ENCODE results near the gene IQCF6.
"Not testable (repeated sequence)": the region's sequence is repeated elsewhere in the genome, so short reads cannot be mapped to it uniquely, and the experiment has no call there.

IQCF6 gene

DNA sequence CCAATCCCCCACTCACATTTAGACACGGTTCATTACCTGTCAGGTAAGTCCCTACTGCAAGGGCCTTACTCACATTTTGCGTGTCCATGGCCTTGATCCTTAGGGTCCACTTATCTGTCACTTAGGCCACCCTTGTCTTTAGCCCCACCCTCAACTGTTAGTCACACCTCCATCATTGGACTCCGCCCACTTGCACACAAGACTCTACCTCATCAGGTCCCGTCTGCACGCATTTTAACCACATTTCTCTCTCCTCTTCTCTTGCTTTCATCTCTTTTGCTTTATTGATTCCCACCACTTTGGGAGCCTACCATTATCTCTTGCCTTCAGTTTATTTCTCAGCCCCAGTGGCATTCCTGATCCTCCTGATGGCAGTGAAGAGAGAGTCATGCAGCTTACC is at the start of gene IQCF6:
TSS of gene IQCF6 (minus strand) at position 101 of the 400 bp plus-strand sequence. CDS start at position 88, 13 bp downstream.
- no peak for DNase-seq

DNA sequence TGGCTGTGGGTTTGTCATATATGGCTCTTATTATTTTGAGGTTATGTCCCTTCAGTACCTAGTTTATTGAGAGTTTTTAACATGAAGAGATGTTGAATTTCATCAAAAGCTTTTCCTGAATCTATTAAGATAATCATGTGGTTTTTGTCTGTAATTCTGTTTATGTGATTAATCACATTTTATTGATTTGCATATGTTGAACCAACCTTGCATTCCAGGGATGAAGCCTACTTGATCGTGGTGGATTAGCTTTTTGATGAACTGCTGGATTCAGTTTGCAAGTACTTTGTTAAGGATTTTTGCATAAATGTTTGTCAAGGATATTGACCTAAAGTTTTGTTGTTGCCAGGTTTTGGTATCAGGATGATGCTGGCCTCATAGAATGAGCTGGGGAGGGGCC is 49.3 kb upstream of the IQCF6 start:
- DNase-seq = no peak

DNA sequence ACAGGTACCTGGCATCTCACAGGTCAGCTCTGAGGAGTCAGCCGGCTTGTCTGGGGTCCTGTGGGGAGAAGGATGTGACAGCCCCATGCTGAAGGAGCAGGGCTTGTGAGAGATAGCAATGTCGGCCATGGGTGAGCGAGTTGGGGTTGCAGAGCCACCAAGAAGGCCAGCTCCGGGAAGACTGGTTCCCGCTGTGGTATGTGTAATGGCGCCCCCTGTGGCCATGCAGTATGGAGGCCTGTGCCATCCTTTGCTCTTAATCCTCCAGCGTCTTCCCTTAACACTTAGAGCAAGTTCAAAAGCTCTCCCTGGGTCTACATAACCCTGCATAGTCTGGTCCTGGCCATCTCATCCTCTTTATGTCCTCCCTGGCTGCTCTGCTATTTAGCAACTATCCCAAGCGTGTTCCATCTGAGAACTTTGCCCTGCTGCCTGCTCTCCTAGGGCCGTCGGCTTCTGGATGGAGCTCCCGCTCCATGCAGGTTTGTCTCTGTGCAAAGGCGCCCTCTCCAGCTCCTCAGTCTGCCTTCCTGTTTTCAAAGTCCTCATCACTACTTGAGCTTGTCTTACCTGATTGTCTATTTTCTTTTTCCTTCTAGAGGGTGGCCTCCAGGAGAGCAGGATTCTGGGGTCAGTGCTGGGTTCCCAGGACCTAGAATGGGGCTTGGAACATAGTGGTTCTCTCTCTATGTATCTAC is 40.8 kb upstream of the IQCF6 start:
- no peak for DNase-seq

DNA sequence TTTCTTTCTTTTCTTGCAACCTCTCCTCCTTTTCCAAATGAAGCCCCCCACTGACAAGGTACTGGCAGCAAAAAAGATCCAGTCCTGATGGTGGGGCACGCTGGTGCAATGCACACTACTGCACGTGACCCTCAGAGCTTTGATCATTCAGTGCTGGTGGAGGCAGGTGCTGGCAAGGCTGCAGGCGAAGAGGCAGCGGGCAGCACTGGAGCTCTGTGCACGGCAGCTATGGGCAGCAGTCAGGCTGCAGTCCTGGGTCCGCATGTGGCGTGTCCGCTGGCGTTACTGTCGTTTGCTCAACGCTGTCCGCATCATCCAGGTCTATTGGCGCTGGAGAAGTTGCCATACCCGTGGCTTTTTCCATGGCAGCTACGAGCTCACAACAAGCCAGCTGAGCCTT is 40.1 kb upstream of the IQCF6 start:
- no peak for DNase-seq

DNA sequence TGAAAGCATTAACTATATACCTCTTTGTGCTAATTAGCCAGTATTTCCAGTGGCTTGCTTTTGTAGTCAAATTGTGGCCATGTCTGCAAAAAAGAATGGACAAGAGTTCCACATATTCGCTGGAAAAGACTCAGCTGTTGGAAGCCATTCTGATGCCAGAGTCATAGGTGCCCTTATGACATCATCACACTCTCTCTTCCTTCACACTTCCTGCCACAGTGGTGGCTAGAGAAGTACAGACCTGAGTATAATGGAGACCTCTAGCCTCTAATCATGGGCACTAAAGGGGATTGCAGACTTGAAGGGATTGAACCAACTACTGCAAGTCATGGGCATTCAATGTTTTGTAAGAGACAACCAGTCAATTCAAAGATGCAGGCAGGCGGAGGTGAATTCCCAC is 38.3 kb upstream of the IQCF6 start:
- no peak for DNase-seq

DNA sequence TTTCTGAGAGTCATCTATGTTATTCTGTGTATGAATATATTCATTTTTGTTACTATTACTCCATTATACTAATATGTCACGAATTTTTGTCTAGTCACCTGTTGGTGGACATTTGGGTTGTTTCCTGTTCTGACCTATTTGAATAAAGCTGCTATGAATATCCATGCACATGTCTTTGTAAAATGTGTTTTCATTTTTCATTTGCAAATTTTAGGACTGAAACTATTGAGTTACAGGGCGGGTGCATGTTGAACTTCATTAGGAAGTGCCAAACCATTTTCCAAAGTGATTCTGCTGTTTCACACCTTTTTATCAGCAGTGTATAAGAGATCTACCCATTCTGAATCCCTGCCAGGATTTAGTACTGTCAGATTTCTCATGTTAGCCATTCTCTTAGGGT is 37.7 kb upstream of the IQCF6 start:
- no peak for DNase-seq

DNA sequence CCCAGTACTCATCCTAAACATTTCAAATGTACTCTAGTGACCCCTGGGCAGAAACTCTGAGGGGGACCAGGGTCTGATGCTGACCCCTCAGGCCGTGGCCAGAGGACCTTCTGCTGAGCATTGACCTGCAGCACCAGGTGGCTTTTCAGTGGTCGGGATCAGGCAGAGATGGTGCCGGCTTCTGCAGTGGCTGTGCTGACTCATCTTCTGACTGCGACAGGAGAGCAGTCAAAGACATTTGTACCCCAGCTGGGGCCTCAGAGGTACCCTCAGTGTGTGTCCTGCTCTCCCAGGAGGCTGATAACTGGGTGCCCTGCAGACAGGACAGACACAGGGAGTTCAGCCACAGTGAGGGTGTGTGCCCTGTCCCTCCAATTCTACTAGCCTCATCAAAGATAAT is 36.6 kb upstream of the IQCF6 start:
- no peak for DNase-seq

DNA sequence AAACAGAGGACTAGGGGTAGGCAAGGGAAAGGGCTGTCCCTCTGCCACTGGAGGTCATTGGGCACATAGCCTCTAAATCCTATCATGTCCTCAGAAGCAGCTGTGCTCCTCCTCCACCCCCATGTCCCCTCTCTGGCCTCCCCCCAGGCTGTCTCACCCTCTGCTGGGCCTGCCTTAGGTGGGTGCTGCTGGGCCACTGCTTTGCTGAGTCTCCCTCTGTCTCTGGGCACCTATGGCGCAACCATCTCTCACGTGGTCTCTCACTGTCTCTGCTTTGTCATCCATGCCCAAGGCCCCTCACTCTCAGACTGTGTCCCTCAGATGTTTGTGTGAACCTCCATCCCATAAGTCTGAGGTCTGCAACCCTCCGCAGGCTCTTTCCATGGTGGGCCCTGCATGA is 35.0 kb upstream of the IQCF6 start:
- DNase-seq = no peak

DNA sequence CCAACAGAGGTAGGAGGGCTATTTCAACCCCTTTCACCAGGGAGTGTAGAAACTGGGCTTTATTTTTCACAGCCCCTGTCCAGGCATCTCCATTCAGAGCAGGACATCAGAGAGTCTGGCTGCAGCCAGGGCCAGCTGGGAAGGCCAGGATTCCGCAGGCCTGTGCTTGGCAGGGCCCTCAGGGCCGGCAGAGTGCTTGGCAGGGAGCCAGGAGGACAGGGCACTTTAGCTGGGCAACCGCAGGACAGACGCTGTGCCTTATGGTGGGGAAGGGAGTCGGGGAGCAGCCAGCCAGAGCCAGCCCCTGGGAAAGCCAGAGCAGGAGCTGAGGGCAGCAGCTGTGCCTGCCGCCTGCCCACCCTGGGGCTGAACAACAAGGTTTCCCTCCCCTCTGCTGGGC is 34.5 kb upstream of the IQCF6 start:
- DNase-seq = no peak

DNA sequence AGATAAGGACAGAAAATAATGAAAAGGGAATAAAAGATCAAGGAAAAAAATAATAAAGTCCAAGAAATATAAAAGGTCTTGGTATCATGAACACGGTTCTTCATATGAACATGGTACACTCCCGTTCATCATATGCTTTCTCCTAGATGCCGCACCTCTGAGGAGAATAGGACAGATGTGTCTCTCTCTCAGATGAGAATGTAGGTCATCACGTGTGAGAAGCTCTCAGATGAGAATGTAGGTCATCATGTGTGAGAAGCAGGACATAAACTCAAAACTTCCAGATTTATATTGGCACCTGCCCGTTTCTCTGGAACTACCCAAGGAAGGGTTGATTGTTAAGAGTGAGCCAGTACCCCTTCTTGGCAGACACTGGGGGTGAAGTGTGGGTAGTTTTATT is 29.9 kb upstream of the IQCF6 start:
- no peak for DNase-seq

DNA sequence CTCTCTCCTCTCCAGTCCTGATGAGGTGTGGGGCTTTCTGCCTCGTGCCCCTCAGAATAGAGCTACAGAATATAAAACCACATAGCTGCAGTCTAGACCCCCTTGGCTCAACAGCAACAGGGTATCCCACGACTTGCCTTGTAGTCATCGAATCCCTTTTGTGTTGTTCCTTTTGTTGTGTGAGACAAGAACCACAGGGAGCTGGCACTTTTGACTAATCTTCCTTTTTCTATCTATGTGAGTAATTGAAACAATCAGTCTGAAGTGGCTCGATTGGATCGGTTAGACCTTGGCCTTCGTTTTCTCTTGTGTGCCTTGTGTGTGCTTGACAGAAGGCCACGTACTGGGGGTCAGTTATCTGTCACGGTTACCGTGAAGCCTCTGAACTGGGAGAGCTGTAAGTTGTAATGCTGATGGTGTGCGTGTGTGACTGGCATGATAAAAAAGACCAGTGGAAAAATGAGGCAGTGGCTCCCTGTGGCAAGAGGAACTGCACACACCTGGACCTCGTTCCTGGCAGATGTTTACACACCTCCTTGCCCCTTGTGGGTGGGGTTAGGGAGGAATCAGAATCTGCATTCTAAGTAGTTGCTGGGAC is 23.2 kb upstream of the IQCF6 start:
- DNase-seq = peak; percentile 54

DNA sequence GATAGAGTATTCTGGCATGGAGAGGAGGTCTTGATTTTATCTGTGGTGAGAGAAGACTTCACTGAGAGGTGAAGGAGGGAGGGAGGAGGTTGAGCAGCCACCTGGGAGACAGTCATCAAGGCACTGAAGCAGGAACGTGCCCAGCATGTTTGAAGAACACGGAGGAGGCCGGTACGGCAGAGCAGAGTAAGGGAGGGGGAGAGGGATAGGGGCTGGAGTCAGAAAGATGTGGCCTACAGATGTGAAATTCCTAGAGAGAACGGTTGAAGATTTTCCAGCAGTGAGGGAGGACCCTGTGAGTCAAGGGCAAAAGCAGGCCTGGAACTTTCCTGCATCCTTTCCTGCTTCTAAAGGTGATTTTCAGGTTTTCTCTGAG is 21.7 kb upstream of the IQCF6 start:
- no peak for DNase-seq

DNA sequence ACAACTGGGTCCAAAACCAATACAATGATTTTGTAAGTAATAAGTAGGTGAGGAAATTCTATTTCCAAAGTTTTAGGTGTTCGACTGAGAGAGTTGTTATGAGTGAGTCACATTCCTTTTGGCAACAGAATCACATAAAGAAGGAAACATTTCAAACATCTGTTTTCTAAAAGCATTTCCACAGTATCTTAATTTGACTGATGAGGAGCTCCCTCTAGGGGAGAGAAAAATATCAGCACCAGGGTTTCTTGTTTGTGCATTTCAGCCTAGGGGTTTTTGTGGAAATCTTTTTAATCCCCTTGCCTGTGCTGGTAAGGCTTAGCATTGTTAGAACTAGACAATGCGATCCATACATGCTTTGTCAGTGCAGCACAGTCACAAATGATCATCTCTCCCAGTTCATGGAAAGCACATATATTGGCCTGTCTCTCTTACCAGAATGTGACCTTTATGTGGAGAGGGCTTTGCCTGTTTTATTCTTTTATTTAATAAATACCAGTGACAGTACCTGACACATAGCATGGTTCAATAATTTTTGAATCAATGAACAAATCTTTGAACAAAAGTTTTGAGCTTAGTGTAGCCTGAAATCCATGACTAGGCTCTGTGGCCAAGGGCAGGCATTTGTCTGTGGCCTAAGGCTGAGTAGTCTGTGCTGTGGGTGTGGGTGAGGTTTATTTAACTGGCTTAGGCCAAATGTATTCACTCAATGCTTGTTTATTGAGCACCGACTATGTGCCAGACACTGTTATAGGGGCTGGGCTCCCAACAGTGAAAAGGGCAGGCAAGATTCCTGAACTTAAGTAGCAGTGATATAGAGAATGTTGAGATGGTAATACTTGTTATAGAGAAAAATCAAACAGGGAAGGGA is 21.1 kb upstream of the IQCF6 start:
- peak; percentile 16 for DNase-seq

DNA sequence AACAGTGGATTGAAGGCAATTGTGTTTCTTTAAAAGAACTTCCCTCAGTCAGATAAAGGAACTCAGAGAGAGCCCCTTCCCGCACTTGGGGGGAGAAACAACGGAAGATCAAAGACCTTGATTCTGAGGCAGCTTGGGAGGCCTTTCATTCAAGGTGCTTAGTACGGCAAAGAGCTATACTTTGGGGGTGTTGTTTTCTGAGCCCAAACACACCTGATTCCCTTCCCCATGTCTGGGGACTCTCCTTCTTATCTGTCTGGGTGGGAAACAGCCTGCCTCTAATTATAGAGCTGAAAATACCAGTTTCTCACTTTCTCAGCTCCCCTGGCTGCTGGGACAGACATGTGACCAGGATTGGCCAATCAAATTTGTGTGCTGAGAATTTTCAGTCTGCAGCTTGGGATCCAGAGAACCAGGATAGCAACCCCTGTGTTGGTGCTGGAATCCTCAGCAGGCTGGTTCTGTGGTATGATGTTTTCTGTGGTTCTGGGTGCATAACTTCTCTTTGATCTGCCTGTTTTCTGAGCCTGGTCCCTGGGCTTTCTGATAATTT is 19.4 kb upstream of the IQCF6 start:
- DNase-seq = no peak

DNA sequence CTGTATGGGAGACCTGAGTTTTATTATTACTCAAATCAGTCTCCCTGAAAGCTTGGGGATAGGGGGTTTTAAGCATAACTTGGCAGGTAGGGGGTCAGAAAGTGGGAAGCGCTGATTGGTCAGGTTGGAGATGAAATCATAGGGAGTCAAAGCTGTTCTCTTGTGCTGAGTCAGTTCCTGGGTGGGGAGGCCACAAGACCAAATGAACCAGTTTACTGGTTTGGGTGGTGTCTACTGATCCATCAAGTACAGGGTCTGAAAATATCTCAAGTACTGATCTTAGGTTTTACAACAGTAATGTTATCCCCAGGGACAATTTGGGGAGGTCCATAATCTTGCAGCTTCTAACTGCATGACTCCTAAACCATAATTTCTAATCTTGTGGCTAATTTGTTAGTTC is 17.8 kb upstream of the IQCF6 start:
- no peak for DNase-seq

DNA sequence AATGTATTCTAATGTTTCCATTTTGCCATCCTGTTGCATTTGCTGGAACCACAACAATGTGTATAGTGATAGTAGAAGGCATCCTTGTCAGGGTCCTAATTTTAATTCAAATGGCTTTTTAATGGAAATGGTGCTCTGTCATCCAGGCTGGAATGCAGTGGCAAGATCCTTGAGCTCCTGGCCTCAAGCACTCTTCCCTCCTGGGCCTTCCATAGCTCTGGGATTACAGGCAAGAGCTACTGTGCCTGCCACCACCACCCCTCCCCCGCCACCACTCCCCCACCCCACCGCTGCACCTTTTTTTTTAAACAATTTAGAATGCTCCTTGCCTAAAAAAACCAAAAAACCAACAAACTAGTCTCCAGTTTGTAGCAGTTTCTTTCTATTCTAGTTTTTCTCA is 15.2 kb upstream of the IQCF6 start:
- DNase-seq = no peak

DNA sequence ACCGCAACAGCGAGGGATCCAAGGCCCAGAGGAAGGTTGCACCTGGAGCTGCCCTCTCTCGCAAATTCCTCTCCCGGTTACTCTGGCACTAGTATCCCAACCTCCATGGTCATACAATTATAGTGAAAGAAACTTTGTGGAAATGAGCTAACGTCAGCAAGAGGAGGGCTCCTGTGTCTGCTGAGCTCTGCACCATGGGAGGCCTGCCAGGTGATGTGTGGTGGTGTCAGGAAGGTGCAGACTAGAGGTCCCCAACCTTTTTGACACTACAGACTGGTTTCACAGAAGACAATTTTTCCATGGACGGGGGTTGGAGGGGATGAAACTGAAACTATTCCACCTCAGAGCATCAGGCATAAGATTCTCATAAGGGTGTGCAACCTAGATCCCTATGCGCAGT is 13.2 kb upstream of the IQCF6 start:
- no peak for DNase-seq

DNA sequence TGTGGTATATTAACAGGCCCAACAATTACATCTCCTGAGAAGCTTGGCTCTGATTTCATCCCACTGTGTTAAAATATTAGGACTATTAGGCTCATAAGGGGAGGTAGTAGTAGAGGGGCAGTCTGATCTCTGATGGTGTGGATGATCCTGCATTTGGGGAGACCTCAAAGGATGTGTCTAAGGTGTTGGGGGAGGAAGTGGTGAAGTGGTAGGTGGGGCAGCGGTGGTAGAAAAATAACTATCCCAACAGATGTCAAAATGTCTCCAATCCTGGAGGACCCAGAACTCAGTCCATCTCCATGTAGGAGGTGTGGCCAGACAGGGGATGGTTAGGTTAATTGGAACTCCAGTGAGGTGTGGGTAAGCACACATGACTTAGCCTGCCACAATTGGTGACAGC is 10.4 kb upstream of the IQCF6 start:
- DNase-seq = no peak

DNA sequence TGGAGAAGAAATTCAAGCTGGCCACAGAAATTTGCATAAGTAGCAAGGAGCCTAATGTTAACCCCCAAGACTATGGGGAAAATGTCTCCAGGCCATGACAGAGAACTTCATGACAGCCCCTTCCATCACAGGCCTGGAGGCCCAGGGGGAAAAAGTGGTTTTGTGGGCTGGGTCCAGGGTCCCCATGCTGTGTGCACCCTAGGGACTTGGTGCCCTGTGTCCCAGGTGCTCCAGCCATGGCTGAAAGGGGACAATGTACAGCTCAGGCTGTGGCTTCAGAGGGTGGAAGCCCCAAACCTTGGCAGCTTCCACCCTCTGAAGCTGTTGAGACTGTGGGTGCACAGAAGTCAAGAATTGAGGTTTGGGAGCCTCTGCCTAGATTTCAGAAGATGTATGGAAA is 8.5 kb upstream of the IQCF6 start:
- DNase-seq = not testable (repeated sequence)

DNA sequence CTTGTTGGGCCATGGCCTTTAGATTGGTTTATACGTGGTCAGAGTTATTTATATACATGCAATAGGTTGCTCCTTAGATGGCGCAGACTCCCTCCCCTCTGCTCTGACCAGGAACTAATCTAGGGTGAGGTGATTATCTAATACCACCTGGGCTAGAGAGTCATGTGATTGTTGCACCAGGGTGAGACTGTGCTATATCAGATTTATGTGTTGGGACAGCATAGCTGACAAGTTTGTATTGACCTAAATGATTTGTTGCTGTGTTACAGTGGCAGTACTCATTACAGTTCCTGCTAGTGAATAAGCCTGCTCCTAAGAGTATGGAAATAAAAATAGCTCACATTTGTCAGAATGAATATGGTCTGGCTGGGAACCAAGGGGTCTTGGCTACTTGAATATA is 7.2 kb upstream of the IQCF6 start:
- no peak for DNase-seq

DNA sequence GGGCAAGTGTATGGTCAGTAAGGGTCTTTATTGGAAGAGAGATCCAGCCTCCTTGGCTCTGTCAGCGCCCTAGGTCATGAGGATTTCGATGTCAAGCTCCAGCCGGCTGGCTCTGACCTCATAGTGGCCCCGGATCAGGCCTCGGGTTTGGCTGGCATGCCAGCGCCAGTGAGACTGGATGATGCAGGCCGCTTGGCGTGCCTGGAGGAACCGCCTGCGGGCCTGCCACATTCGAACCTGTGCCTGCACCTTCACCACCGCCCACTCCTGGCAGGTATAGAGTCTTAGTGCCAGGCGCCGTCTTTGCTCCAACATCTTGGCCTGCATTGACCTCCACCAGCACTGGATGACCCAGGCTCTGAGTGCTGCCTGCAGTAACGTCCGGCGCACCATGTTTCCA is 483 bp downstream of the IQCF6 start:
- no peak for DNase-seq

DNA sequence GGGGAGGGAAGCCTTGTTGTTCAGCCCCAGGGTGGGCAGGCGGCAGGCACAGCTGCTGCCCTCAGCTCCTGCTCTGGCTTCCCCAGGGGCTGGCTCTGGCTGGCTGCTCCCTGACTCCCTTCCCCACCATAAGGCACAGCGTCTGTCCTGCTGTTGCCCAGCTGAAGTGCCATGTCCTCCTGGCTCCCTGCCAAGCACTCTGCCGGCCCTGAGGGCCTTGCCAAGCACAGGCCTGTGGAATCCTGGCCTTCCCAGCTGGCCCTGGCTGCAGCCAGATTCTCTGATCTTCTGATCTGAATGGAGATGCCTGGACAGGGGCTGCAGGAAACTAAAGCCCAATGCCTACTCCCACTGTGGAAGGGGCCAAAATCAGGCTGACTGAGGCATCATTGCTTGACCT is 1.1 kb downstream of the IQCF6 start:
- DNase-seq = no peak

DNA sequence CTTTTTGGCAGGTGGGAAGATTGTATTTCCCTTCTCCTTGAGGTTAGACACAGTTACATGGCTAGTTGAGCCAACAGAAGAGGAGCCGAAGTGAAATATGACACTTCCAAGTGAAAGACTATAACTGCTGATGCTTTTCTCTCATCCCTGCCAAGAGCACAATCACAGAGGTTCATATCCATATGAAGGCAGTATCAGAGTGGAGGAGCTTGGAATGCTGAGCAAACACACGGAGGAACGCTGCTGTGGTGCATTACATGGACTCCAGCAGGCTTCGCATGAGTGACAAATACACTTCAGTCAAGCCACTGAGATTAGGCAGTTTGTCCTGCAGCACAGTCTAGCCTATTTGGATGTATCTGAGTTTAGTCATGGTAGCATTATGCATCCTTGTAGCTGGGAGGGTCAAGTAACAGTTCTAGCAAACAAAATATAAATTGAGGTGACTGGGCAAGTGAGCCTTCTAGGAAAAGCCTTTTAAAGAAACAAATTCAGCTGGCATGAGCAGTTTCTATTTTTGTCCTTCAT is 5.4 kb downstream of the IQCF6 start:
- no peak for DNase-seq

DNA sequence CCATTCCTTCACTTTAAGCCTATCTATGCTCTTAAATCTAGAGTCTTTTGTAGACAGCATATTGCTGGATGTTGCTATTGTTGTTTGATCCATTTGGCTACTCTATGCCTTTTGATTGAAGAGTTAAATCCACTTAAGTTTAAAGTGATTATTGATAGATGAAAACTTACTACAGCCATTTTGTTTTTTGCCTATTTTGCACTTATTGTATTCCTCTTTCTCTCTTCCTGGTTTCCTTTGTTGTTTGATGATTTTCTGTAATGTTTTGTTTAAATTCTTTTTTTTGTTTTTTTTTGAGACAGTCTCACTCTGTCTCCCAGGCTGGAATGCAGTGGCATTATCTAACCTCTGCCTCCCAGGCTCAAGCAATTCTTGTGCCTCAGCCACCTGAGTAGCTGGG is 19.8 kb downstream of the IQCF6 start:
- no peak for DNase-seq
